Stimulated activated CD4-positive, alpha-beta T cell treated with anti-CD3 and anti-CD28 coated beads, TNF-alpha, amount 100 ng/mL, for 24 hours (primary cell): Measurements from ENCODE around the gene HOXD13.

Experiments used
- DNase-seq, 3 experiments: peaks; one replicate each; pipeline ENCODE4 v3.0.0-alpha.2; 2020; ENCODE audit warnings: low read depth in 3 of 3

HOXD13 gene

GRCh38 chr2:176130957-176131847 is 38.7 kb downstream of the HOXD13 start:
- DNase-seq = no peak

DNA sequence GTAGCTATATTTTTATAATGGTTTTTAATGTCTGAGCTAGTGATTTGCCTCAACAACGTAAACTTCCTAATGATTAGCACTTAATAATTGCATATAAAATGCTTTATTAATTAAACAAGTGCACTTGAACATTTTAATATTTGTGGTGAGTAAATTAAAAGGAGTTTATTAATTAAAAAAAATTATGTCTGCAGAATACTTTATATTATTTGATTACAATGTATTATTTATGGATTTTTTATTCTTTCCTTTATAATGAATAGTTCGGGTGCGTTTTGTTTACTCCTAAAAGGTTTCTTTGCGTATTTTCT is 39.3 kb downstream of the HOXD13 start:
- DNase-seq = no peak

DNA sequence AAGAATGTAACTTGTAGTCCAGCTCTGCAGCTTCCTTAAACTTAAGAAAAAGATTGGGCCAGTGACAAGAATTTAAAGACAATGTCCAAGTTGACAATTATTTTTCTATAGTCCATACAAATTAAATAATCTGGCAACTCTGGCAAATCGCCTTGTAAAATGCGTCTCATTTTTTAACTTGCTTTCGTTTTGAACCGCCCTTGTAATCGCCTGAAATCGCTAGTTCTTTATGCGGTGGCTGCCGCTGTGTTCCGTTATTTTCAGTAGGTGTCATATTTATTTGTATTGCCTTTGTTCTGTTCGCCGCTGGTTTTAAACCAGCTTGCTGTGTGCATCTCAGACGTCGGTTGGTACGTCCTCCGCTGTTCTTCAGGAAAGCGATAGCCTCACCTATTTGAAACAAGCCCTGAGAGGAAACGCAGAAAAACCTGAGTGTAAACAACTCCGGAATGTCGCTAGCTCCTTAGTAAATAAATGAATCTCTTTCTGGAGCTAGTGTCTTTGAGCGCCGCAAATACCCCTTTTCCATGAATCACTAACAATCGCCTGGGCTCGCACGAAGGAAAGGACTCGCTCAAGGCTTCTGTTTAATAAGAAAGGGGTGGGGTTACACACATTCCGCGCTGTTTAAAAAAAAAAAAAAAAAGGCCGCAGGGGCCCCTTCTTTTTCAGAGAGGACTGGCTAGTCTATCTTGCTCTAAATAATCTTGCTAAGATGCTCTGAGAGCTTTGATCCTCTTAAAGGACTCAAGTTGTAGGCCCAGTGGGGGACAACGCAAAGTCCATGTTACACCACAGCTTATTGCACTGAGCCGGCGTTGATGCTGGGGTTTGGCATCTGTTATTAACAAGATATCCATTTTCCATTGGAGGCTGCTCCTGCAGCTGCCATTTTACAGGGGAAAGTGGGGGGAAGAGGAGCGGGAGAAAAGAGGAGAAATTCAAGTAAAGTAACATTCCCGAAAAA is 40.0 kb downstream of the HOXD13 start:
- DNase-seq = no peak

DNA sequence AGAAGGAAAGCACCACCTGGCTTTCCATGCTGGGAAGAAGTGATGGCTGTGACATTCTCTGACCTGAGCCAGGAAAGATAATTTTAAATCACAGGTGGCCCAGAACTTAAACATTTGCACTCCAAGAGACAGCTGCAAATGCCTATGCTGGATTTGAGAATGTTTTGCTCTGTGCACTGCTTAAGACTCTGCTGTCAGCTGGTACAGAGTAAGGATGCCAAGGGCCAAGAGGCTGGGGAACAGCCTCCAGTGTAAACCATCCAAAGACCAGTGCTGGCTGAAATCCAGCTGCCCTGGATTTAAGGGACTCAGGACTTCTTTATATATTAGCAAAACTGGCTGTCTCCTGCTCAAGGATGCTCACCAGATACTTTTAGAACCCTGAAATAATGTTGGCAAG is 40.9 kb downstream of the HOXD13 start:
- no peak for DNase-seq

GRCh38 chr2:176134035-176134434 is 41.5 kb downstream of the HOXD13 start:
- no peak for DNase-seq

- DNase-seq = no peak
Observed at GRCh38 chr2:176135035-176135440, 42.5 kb downstream of the HOXD13 start.

DNA sequence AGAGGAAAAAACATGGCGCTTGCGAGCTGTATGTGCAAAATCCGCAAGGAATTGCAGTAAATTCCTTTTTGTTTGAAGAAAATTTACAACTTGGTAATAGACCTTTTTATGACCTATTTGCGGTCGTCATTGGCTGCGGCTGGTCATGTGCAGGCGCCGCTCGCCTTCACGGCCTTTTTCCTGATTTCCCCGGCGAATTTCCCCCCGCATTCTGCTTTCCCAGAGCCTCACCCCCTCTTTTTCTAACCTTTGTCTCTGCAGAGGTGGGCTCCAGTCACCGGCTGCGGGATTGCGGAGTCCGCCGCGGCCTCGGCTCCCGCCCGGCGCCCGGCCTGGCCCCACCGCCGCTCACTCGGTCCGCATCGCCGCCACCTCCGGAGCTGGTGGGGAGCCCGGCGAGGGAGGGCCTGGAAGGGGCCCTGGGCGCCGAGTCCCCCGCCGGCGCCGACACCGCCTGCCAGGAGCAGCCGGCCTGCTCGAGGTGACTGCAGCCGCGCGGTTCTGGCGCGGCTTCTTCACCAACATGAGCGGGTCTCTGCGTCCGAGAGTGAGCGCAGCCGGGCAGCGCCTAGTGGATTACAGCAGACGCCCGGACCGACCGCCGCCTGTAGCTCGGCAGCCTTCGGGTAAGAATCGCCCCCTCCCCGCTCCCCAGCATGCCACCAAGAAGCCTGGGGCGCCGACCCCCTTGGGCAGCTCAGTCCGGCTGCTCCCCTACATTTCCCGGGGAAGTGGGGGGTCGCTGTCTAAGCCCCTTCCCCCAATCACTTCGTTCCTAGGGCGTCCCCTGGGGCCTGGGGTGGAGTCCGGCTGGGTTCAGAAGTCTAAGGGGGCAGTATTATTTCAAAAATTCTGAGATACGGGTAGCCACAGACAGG is 44.1 kb downstream of the HOXD13 start:
- no peak for DNase-seq

DNA sequence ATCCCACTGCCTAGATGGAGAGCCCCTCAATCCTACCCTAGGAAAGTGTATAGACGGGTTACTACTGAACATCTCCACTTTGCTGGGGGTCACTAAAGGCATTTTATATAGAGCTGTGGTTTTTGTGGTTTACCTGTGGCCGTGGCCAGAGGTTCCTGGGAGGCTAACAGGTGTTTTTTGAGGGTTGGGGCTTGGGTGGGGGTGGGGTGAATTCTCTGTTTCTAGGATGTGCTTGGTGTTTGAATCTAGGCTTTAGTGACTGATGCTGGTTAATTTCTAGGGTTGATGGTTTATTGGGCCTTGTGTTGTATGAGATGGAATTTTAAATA is 44.7 kb downstream of the HOXD13 start:
- DNase-seq = no peak

- no peak for DNase-seq
Observed at GRCh38 chr2:176137906-176138305, 45.4 kb downstream of the HOXD13 start.

- DNase-seq = no peak
Observed at GRCh38 chr2:176138526-176138922, 46.0 kb downstream of the HOXD13 start.

DNA sequence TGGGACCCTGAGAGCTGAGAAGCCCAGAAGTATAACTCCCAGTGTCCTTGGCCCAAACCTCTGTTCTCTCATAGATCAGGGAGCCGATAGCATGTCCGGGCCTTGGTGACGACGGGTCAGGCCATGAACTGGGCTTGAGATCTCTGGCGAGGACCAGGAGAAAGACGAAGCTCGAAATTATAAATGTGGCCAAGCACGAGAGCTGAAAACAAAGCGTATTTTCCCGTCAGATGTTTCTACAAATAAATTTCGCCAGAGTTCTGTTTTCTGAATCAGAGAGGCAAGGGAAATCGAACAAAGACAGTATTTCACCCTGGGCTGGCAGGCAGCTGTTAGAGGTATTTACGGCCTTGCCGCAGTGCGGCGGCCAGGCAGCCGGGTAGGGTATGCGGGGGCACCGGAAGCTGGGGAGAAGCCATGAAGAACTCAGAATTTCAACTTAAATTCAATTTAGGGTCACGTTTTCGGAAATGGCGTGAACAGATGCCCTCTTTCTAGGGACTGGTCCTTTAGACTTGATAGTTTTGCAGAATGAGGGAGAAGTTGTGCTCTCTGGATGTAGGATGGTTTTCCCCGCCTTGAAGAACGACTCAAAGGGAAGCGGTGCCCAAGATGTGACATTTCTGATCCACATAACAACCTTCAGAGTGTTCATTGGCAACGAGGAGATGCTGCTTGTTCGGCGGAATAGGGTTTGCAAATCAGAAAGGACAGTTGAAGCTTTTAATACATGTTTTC is 46.6 kb downstream of the HOXD13 start:
- no peak for DNase-seq

DNA sequence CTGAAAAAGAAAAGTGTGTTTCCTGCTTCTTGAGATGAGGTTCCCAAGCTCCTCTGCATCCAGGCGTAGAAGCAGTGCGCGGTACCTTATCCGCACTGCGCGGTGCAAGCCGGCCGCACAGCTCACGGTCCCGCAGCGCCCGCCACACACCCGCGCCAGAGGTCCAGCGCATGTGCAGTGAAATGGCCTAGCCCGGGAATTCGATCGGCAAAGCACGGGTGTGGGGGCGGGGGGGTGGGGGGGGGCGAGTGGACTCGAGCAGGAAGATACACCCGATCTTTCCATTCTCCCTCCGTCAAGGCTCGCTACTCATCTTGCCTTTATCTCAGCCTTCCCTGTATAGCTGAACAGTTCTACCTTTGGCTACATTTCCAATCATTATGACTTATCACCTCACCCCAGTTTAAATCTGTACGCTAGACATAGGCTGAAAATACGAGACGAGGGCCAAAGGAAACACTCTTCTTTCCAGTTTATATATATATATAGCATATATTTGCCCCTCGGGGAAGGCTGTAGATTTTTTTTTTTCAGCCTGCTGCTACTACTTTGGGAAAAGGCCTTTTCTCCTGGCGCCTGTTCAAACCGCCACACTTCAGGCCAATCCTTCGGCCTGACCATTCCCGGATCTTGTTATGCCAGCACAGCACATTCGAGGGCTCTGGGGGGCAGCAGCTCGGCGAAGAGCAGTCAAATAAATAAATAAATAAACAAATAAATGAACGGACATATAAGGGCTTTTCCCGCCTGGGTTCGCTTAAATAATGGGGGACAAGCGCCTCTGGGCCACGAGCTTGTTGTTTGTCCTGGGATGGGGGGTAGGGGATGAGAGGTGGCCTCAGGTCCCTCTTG is 47.4 kb downstream of the HOXD13 start:
- no peak for DNase-seq

GRCh38 chr2:176140513-176141317 is 48.2 kb downstream of the HOXD13 start:
- peak; percentile 8 to 65 (median 30) for DNase-seq

GRCh38 chr2:176142281-176142680 is 49.8 kb downstream of the HOXD13 start:
- DNase-seq = no peak
